Measurements from ENCODE around the gene C2orf81.

DNA sequence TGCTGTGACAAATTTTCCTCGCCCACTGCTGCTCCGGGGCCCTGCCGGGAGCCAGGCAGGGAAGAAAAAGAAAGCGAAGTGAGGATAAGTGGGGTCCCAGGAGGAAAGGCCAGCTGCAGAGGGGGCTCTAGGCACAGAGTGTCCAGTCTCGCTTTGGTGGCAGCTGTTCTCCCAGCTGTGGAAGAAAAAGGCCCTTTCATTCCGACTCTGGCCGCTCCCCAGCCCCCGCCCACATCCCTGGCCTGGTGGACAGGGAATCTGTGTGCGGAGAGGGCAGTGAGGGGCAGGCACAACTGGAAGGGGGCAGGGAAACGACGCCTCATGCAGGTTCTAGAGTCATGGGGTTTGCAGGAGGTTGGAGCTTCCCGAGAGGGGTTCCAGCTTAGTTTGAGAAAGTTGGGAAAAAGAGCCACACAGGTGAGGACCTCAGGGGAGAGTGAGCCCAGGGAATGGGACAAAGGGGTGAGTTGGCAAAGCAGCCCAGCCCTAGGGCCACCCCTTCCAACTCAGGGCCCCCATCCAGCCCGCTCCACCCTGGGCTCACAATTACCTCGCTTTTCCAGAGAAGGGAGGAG, 18.5 kb upstream of the C2orf81 start:
- TF ChIP-seq, protein P1, sequence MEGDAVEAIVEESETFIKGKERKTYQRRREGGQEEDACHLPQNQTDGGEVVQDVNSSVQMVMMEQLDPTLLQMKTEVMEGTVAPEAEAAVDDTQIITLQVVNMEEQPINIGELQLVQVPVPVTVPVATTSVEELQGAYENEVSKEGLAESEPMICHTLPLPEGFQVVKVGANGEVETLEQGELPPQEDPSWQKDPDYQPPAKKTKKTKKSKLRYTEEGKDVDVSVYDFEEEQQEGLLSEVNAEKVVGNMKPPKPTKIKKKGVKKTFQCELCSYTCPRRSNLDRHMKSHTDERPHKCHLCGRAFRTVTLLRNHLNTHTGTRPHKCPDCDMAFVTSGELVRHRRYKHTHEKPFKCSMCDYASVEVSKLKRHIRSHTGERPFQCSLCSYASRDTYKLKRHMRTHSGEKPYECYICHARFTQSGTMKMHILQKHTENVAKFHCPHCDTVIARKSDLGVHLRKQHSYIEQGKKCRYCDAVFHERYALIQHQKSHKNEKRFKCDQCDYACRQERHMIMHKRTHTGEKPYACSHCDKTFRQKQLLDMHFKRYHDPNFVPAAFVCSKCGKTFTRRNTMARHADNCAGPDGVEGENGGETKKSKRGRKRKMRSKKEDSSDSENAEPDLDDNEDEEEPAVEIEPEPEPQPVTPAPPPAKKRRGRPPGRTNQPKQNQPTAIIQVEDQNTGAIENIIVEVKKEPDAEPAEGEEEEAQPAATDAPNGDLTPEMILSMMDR (conservative IDR thresholded peaks at IDR 0.05): no peak
- TF ChIP-seq EZH2 (IDR thresholded peaks at IDR 0.05; ENCODE audit: low read depth): no peak

Data from PC-9 (cell line).